Measurements from ENCODE around the gene TEX264. TPM values are rescaled to one million over a fixed set of nuclear protein-coding genes. Genes with fewer than 3 reads are reported as not detected.

The TEX264 gene
- total and polyA plus RNA-seq, 7 donors, result 16.8 to 71.5 (median 29.6) TPM

GRCh38 chr3:51750878-51751277 lies 79.8 kb downstream of the TEX264 start:
- Histone ChIP-seq H3K4me3 (no peak overlapping the region), H3K4me1 (no peaks in the 10 kb centered on the region), H3K27me3 (ENCODE audit: insufficient read depth in 3 of 3, low read length in 2 of 3) (no peaks in the 10 kb centered on the region), H3K9me3 (no peaks in the 10 kb centered on the region), H3K36me3 (ENCODE audit: insufficient read depth in 1 of 2, low read depth in 1 of 2) (no peaks in the 10 kb centered on the region), H3K27ac (no peak overlapping the region)
- TF ChIP-seq CTCF (IDR thresholded peaks at IDR 0.05), result no peak
- DNase-seq, result no peak
- WGBS, 3 donors, result 92 to 93% (median 93%) methylated on average over 1 of the region's 1 CpG
- no peak for ATAC-seq
- intact Hi-C loops (cut with DNase I), result no loop called here

DNA sequence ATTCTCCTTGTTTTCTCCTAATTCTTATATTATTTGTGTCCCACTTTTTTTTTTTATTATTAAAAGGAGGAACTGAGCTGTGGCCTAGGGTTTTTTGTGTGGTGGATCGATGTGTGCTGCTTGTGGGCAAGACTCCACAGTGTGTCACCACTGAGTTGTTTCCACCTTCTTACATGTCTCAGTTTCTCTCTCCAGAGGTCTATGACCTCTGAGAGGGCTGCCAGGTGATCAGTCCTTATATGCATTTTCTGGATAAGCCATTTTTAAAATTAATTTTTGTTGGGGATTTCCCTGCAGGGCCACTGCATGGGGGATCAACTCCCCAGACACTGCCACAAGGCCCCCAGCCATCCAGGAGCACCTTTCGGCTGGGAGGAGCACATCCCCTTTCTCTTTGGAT lies 80.2 kb downstream of the TEX264 start:
- ATAC-seq, result no peak
- H3K4me3 ChIP-seq, result no peak overlapping the region
- H3K36me3 ChIP-seq (ENCODE audit: insufficient read depth in 1 of 2, low read depth in 1 of 2), result no peaks in the 10 kb centered on the region
- no peak for TF ChIP-seq CTCF (IDR thresholded peaks at IDR 0.05)
- no peak for DNase-seq
- no peaks in the 10 kb centered on the region for H3K9me3 ChIP-seq
- H3K27ac ChIP-seq, result no peak overlapping the region
- intact Hi-C loops (cut with DNase I), result no loop called here
- no peaks in the 10 kb centered on the region for H3K27me3 ChIP-seq (ENCODE audit: insufficient read depth in 3 of 3, low read length in 2 of 3)
- WGBS, 3 donors, result 86 to 93% (median 90%) methylated on average over 2 of the region's 2 CpGs
- H3K4me1 ChIP-seq, result no peaks in the 10 kb centered on the region

Other genes with a start within 250 kb of the TEX264 start
- gene DCAF1, start 171.2 kb upstream of the TEX264 start, total RNA-seq, result 10 to 100 TPM; 26.3 to 36.5 (median 28.7) TPM
- 10 to 100 TPM; 14.1 to 26.7 (median 15.4) TPM for gene DCAF1, start 171.2 kb upstream of the TEX264 start, polyA plus RNA-seq
- gene RAD54L2, start 132.5 kb upstream of the TEX264 start, total RNA-seq, result 10 to 100 TPM; 11.4 to 15.6 (median 13.5) TPM
- gene RAD54L2, start 132.5 kb upstream of the TEX264 start, polyA plus RNA-seq, result 1 to 10 TPM; 2.1 to 9.4 (median 2.8) TPM
- under 1 TPM; 0.15 to 0.58 (median 0.42) TPM for gene GRM2, start 35.8 kb downstream of the TEX264 start, total RNA-seq
- gene GRM2, start 35.8 kb downstream of the TEX264 start, polyA plus RNA-seq, result under 1 TPM; 0.09 to 0.13 (median 0.11) TPM
- gene IQCF6, start 108.0 kb downstream of the TEX264 start, total RNA-seq, result not detected
- gene IQCF6, start 108.0 kb downstream of the TEX264 start, polyA plus RNA-seq, result not detected
- gene IQCF2, start 190.4 kb downstream of the TEX264 start, total RNA-seq, result not detected
- not detected for gene IQCF2, start 190.4 kb downstream of the TEX264 start, polyA plus RNA-seq
- not detected for gene IQCF5, start 204.3 kb downstream of the TEX264 start, total RNA-seq
- not detected for gene IQCF5, start 204.3 kb downstream of the TEX264 start, polyA plus RNA-seq
- gene IQCF1, start 232.1 kb downstream of the TEX264 start, total RNA-seq, result not detected
- gene IQCF1, start 232.1 kb downstream of the TEX264 start, polyA plus RNA-seq, result not detected